GM19397 (cell line): ENCODE measurements around the gene SCAPER.
"Not testable (repeated sequence)": the region's sequence is repeated elsewhere in the genome, so short reads cannot be mapped to it uniquely, and the experiment has no call there.

Source experiments
- ATAC-seq: cut with Tn5 transposase; IDR thresholded peaks from one replicate; pipeline ENCODE4 v1.9.1; 2021; ENCODE audit warnings: mild to moderate bottlenecking, moderate library complexity; ENCODE audit not compliant: unreplicated experiment

The SCAPER gene

DNA sequence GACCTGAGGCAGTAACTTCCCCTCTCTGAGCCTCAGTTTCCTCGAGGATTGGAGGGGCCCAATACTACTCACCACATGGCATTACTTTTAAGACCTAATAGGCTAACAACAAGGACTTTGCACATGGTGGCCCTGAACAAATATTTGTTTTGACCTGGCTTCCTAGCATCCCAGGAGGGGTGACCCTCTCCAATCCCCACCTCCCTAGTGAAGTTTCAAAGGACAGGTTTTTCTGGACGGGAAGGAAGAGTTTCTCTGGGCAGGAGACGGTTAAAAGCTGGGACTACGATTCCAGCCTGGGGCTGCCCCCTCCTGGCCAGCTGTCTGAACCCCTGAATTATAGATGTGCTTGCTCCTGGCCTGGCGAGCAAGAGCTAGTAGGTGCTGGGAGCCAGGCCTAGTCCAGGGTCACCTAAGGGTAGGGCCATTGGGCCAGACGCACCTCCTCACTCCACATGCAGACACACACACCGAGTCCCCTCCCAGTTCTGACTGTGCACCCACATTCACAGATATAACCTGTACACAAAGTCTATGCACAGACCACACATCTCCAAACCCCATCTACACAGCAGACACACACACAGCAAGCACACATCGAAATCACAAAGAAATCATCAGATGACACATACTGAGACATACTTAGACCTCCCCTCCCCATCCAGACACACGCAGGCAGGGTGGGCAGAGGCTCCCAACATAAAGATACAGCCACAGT, 571.3 kb downstream of the SCAPER start:
- no peak for ATAC-seq

DNA sequence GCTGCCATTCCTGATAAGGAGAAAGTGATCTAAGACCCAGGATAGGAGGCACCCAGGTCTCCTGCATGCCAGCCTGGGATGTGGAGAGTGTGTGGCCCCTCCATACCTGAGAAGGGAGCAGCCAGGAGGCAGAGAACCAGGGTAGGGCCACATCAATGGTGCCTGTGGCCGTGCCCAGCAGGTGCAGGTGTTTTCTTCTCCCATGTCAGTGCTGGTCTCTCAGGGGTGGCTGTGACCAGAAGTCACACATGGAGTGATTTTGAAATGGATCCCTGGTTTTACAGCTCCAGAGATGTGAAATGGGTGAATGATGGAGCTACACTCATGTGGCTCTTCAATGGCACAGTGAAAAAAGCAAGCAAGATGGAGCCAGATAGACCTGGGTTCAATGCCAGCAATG, 571.8 kb downstream of the SCAPER start:
- ATAC-seq = no peak

DNA sequence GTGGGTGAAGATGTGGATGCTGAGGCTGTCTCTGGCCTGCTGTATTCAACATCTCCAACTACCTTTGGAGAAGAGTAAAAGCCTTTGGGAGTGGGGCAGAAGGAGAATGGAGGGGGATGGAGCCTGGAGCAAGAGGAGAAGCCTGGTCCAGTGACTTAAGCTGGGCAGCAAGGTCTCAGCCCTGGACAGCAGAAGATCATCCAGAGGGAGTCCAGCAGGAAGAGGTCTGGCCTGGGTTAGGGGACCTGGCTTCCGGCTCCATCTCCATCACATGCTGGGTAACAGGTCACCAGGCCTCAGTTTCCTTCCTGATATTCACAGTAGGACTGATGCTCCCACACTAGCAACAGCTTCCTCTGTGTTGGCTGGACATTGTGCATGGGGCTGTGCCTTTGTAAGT, 572.3 kb downstream of the SCAPER start:
- no peak for ATAC-seq

DNA sequence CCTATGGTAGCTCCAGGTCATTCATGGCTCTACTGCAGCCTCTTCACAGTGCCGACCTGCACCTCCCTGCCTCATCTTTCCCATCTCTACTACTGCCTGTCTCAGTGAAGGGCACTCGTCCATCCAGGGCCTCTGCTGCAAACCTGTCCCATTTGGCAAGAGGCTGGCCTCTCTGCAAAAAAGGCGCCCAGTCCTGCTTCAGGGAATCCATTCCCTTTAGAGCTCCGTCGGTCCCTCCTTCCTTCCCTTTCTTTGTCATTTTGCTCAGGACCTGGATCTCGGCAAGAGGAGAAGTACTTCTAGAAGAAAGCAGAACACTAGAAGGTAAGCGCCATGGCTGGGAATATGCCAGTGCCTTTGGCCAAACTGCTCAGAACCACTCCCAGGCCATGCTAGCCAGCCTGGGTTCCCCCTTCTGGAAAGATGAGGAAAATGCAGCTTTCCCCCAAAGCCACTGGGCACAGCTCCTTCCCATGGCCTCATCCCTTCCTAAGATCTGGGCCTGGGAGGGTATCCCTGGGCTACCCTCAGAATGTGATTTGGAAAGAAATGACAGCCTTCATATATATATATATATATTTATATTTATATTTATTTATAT, 575.0 kb downstream of the SCAPER start:
- no peak for ATAC-seq

DNA sequence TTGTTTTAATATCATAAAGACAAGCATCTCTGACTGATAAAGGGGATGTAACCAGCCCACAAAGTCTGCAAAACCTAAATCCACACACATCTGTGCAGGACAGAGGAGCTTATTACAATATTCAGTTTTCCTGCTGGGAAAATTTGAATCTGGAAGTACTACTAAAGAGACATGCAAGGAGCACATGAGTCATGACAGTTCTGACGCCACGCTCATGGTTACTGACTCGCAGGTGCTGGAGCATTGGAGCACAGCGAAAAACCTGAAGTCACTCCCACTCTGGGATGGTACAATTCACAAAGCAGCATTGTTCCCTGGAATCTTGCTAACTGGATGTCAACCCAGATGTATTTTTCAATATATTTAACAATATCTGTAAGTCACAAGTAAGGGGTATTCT, 576.2 kb downstream of the SCAPER start:
- ATAC-seq = no peak

DNA sequence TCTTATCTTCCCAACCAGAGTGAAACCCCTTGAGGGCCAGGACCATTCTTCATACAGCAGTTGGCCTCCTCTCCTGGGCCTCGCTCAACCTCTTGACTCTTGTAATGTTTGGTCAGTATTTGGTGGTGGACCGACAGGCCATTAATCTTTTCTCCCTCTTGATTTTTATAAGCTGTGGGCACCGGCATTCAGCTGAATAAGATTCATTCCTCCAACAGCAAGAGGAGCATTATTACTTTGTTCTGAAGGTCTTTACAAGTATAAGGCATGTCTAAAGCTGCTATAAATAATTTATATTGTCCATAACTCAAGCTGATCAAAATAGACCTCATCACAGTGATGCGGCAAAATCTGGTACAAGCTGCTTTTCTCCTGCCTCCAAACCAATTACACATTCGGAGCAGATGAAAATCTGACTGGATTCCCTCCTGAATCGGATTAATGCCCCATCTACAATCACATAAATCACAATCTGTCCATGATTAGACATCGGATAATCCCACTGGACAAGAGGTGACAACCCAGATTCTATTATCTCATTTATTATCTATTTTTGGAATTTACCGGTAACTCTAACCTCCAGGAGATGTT, 576.9 kb downstream of the SCAPER start:
- ATAC-seq = no peak

DNA sequence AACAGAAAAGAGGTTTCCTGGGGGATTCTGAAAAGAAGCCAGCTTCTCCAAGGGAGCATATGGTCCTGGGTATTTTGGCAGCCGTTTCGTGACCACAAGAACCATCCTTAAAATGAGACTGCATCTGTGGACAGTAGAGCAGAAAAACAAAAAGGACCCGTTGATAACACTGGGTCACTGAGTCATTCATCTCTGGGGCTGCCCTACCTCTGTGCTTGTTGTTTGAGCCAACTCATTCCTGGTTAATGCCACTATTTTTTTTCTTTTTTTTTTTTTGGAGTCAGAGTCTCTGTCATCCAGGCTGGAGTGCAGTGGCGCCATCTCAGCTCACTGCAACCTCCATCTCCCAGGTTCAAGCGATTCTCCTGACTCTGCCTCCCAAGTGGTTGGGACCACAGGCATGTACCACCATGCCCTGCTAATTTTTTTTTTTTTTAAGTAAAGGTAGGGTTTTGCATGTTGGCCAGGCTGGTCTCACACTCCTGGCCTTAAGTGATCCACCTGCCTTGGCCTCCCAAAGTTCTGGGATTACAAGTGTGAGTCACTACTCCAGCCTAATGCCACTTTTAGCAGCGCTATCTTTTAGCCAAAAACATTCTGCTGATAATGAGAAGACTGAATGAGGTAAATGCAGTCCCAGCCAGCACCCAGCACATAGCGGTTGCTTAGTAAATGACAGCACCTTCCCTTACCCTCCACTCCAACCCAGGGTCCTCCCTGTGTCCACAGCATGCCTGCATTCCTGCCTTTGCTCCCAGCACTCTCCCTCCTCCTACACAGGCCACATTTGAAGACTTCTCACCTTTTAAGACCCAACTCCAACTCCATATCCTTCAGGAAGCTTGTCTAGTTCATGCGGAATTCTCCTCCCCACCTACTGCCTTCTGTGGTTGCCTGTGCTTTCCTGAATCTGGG, 577.7 kb downstream of the SCAPER start:
- no peak for ATAC-seq

DNA sequence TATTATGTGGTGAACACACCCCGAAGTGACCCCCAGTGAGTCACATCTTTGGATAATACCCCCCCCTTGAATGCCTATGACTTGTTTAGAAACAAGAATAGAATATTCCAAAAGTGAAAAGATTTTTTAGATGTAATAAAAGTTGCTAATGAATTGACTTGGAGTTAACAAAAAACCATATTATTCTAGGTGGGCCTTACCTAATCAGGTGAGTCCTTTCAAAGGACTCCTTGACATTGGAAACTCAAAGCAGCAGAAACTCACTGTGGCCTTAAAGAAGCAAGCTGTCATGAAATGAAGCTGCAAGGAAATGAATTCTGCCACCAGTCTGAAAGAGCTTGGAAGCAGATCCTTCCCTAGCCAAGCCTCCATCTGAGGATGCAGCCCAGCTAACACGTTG, 579.4 kb downstream of the SCAPER start:
- no peak for ATAC-seq

DNA sequence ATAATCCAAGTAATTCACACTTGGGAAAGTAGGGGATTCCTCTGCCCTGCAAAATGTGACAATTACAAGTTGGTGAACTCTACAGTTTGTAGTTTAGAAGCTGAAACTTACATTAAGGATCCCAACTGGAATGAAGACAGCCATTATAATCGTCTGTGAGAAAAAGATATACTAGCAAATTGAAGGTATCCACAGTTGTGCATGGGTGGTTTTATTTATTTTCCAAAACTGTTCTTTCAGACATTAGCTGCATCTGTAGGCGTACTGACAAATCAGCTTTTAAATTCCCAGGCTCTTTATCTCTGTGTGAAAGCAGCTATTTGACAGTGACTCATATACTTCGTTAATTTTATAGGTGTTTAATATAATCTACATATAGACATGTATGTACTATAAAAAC, 581.1 kb downstream of the SCAPER start:
- ATAC-seq = no peak

DNA sequence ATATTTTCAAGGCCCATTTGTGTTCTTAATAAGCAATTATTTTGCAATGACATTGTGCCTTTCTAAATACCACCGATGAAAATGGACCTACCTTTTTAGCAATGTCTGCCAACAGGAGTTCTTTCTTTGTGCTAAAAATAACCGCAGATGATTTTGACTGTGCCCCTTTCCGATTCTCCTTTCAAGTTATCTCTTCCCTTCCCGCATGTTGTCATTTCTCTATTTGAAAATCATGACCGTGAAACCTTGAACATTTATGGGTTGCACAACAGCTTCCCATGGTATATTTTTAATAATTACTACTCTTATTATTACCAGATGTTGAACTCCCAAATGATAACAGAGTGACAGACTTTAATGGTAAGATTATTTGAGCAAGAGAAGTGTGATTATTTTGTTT, 583.5 kb downstream of the SCAPER start:
- ATAC-seq = no peak

DNA sequence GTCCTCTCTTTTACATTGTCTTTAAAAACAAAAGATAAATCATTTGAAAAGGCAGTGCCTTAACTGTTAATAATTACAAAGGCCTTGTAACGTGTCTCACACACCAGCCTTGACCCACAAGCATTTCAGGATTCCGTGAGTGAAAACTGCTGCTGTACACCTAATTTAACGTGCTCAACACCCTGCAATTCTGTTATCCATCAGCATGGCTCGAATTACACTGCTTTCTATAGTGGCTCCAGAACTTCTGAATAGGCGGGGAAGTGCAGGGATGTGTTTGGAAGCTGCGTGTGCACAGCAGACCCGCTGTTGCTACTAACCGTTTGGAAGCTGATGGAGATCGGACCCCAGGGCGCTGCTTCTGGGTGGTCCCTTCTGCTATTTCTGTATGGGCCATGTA, 584.0 kb downstream of the SCAPER start:
- no peak for ATAC-seq

DNA sequence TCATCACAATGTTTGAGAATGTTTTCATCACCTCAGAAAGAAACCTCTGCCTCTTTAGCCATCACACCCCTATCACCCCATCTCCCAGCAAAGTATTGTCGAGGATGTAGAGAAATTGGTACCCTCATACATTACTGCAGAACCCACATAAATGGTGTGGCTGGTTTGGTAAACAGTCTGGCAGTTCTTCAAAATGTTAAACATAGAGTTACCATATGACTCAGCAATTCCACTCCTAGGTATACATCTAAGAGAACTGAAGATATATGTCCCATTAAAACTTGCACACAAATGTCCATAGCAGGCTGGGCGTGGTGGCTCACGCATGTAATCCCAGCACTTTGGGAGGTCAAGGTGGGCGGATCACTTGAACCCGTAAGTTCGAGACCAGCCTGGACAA, 585.1 kb downstream of the SCAPER start:
- no peak for ATAC-seq

DNA sequence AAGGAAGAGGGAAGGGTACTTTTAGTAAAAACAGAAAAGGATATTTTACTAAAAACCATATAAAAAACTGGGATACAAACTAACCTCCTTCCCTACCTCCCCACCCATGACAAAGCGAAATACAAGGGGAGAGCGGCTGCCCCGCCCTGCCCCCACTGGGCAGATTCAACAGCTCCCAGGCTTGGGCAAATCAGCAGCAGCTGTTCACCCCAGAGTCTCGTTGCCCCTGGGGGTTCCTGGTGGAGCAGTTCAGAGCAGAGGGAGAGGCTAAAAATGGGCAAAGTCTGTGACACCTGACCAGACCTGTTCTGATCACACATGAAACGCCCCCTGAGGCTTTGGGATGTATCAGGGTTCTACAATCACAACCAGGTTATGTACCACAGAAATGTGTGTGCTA, 591.4 kb downstream of the SCAPER start:
- ATAC-seq = no peak

DNA sequence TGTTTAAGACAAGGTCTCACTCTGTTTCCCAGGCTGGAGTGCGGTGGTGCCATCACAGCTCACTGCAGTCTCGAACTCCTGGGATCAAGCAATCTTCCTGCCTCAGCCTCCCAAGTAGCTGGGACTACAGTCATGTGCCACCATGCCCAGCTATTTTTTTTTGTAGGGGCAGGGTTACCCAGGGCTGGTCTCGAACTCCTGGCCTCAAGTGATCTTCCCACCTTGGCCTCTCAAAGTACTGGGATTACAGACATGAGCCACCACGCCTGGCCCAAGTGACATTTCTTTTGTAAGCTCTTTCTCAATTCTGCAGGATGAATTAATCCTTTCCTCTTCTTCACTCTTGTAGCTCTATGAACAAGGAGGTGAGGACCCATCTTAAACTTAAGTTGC, 592.0 kb downstream of the SCAPER start:
- ATAC-seq = not testable (repeated sequence)

DNA sequence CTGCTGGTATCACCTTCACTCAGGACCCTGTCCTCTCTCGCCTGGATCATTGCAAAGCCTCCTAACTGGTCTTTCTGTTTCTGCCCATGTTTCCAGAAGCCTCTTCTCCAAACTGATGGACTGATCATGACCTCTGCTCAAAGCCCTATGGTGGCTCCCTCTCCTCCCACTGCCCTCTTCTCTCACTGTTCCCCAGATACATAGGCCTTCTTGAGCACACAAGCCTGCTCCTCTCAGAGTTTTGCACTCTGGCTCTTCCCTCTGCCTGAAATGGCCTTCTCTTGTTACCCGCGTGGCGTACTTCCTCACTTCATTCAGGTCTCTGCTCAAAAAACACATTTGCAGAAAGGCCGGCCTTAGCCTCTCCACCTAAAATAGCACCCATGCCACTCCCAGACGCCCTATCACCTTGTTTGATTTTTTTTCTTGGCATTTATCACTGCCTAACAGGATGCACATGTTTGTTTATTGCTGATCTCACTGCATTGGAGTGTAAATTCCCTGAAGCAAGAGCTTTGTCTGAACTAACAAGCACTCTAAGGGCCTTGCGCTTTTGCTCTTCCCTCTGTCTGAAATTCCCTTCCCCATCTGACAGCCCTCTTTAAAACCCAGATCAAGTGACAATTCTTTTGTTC, 592.5 kb downstream of the SCAPER start:
- no peak for ATAC-seq

DNA sequence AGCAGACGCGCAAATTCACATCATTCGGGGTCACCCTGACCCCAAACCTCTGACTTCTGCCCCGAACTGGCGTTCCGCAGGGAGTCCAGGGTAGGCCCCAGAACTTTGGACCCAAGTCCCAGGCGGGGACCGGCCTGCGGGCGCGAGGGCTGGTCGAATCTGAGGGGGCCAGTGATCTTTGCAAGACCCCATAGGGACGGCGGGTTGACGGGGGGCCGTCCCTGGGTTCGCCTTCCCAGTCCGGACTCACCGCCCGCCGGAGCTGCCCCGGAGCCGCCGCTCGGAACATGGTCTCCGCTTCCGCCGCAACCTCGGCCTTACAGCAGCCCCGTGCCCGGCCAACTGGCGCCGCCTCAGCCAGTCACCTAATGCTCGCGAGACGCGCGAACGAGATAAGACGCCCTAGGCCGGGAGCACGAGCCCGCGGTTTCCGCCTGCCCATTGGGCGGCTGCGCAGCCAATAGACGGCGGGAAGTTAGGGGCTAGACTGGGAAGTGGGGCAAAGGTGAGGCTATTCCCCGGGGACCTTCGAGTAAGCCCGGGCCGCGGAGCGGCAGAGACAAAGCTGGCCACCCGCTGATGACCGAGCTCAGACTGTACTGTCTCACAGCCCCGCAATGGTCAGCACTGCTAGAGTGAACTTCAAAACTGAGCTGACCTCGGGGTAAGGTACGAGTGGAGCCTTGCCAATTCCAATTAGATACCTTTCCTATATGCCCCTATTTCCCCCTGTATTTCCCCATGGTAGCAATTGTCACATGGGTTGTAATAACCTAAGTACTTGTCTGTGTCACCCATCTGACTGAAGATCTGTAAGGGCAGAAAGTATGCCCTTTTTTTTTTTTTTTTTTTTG, 593.8 kb downstream of the SCAPER start, which contains the start of gene ETFA:
TSS of gene ETFA (minus strand) at position 370 of the 854 bp plus-strand sequence. CDS start at position 289, 81 bp downstream.
- peak; percentile 97 for ATAC-seq

DNA sequence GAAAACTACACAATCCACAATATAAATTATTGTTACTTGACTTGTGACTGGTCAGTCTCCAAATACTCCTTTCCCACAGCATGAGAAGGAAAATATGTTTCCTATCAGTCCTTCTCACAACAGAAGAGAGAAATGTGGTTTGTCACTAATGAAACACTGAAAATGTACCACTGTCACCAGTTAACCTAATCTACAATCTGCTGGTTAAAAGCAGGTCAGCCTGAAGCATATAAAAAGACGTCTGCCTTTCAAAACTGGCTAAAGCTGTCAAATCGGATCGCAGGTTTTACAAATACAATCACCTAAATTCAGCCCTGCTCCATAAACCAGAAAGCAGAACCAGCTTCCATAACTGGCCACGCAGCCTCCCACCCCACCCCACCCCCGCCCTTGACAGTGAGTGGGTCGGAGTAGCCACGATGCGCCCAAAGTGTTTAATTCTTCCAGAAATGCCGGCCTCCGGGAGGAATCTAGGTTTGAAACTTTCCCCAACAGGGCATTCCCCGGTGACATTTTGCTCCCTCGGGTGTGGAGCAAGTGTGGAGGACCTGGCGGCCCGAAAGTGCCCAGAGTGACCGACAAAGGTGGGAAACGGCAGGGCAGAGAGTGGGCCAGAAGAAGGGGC, 594.6 kb downstream of the SCAPER start:
- peak; percentile 14 for ATAC-seq

DNA sequence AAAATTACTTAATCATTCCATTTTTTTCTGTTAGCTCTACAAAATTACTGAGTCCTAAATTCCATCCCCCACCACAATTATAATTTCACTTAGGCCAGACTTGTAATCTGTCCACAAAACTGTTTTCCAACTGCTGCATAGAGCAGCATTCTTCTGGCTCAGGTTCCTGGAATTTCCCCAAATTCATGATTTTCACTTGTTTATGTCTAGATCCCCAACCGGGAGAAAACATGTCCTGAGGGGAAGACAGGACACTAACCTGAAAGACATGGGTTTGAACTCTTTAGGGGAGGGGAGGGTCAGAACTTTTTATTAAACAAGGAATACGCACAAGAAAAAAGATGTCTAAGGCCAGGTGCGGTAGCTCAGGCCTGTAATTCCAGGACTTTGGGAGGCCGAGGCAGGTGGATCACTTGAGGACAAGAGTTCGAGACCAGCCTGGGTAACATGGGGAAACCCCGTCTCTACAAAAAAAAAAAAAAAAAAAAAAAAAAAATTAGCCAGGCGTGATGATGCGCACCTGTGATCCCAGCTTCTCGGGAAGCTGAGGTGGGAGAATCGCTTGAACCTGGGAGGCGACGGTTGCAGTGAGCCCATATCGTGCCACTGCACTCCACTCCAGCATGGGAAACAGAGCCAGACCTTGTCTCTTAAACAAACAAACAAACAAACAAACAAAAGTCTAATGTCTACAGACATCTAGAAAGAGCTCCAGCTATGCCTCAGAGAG, 595.4 kb downstream of the SCAPER start:
- no peak for ATAC-seq

DNA sequence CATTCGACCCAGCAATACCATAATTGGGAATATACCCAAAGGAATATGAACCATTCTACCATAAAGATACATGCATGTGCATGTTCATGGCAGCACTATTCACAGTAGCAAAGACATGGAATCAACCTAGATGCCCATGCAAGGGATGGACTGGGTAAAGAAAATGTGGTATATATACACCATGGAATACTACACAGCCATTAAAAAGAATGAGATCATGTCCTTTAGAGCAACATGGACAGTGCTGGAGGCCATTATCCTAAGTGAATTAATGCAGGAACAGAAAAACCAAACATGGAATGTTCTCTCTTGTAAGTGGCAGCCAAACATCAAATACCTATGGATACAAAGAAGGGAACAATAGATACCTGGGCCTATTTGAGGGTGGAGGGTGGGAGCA, 601.2 kb downstream of the SCAPER start:
- no peak for ATAC-seq
